Spinal cord (tissue), 10 donors: Measurements from ENCODE around the gene B2M. TPM values are rescaled to one million over a fixed set of nuclear protein-coding genes. Genes with fewer than 3 reads are reported as not detected.
A peak's percentile ranks its signal among the peaks of the same experiment; 100 is the strongest.

Experiments used
- DNase-seq, 6 donors: peaks; one replicate each; pipeline versions ENCODE4 v3.0.0 to v3.0.0-alpha.2; 2013 to 2015; ENCODE audit warnings: low spot score in 6 of 6, low read depth in 4 of 6
- H3K27ac ChIP-seq: one replicate; pipeline ENCODE4 v1.5.1; 2013; ENCODE audit warnings: low read depth, low read length, control low read depth
- H3K27me3 ChIP-seq: one replicate; pipeline ENCODE4 v1.6.1; 2013; ENCODE audit warnings: low read length; ENCODE audit not compliant: control insufficient read depth, insufficient read depth
- H3K36me3 ChIP-seq: one replicate; pipeline ENCODE4 v1.6.1; 2013; ENCODE audit warnings: low read length; ENCODE audit not compliant: control insufficient read depth, insufficient read depth
- H3K4me1 ChIP-seq: one replicate; pipeline ENCODE4 v1.6.1; 2013; ENCODE audit warnings: low read length; ENCODE audit not compliant: control insufficient read depth, insufficient read depth
- H3K4me3 ChIP-seq: one replicate; pipeline ENCODE4 v1.5.1; 2013; ENCODE audit warnings: low read depth, low read length, control low read depth
- H3K9me3 ChIP-seq: one replicate; pipeline ENCODE4 v1.6.1; 2013; ENCODE audit warnings: low read length; ENCODE audit not compliant: control insufficient read depth, insufficient read depth
- WGBS: methylation state at CpG from one replicate; pipeline ENCODE4 v1.1.5; 2013; ENCODE audit warnings: missing lambda C conversion rate; ENCODE audit not compliant: insufficient coverage; 5-methylcytosine and 5-hydroxymethylcytosine counted together
- long read RNA-seq, 4 donors: transcript quantifications; one replicate each; lab custom pipeline, GENCODE V29; 2026
- polyA plus RNA-seq, 2 donors: library from polyadenylated mRNA; unstranded; fragments of 120-200 nt; gene quantifications; one replicate each; pipeline ENCODE4 v1.2.1, GENCODE V29; 2013; ENCODE audit not compliant: insufficient read length in 2 of 2
- total RNA-seq, 2 donors: library from RNA; depleted of rRNA in 1 of 2; stranded (reverse); fragments of 120-200 nt in 1 of 2; fragments of >200 nt in 1 of 2; gene quantifications; one replicate each; pipeline versions ENCODE4 v1.2.3 to v1.2.4, GENCODE V29; 2013 to 2014
- donor health status: healthy.

B2M gene
- total RNA-seq: 1,000 to 10,000 TPM; 1,329 to 1,593 TPM
- 100 to 1,000 TPM; 624 to 635 TPM for polyA plus RNA-seq
- long read RNA-seq, donor 1, transcript B2M-213 (1 exons, 2,329 nt): minor isoform, 65 of 553 reads
- long read RNA-seq, donor 1, transcript B2M-208 (3 exons, 1,081 nt): minor isoform, 5 of 553 reads
- long read RNA-seq, donor 1, transcript B2M-204 (4 exons, 1,705 nt): major isoform, 421 of 553 reads
- long read RNA-seq, donor 1, partial matches to known transcripts: 52 of 553 reads
- long read RNA-seq, donor 1, other reads (novel, unspliced or antisense): 9 of 553 reads
- long read RNA-seq, donor 2, transcript B2M-204 (4 exons, 1,705 nt): major isoform, 120 of 147 reads
- long read RNA-seq, donor 2, transcript B2M-213 (1 exons, 2,329 nt): minor isoform, 13 of 147 reads
- long read RNA-seq, donor 2, partial matches to known transcripts: 13 of 147 reads
- long read RNA-seq, donor 2, other reads (novel, unspliced or antisense): 0 of 147 reads
- long read RNA-seq, donor 3, transcript B2M-204 (4 exons, 1,705 nt): major isoform, 172 of 201 reads
- long read RNA-seq, donor 3, transcript B2M-213 (1 exons, 2,329 nt): minor isoform, 18 of 201 reads
- long read RNA-seq, donor 3, partial matches to known transcripts: 5 of 201 reads
- long read RNA-seq, donor 3, other reads (novel, unspliced or antisense): 5 of 201 reads
- long read RNA-seq, donor 4, transcript B2M-213 (1 exons, 2,329 nt): minor isoform, 275 of 2,166 reads
- long read RNA-seq, donor 4, transcript B2M-204 (4 exons, 1,705 nt): major isoform, 1,599 of 2,166 reads
- long read RNA-seq, donor 4, transcript B2M-208 (3 exons, 1,081 nt): minor isoform, 7 of 2,166 reads
- long read RNA-seq, donor 4, partial matches to known transcripts: 223 of 2,166 reads
- long read RNA-seq, donor 4, other reads (novel, unspliced or antisense): 58 of 2,166 reads

DNA sequence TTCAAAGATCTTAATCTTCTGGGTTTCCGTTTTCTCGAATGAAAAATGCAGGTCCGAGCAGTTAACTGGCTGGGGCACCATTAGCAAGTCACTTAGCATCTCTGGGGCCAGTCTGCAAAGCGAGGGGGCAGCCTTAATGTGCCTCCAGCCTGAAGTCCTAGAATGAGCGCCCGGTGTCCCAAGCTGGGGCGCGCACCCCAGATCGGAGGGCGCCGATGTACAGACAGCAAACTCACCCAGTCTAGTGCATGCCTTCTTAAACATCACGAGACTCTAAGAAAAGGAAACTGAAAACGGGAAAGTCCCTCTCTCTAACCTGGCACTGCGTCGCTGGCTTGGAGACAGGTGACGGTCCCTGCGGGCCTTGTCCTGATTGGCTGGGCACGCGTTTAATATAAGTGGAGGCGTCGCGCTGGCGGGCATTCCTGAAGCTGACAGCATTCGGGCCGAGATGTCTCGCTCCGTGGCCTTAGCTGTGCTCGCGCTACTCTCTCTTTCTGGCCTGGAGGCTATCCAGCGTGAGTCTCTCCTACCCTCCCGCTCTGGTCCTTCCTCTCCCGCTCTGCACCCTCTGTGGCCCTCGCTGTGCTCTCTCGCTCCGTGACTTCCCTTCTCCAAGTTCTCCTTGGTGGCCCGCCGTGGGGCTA is at the start of gene B2M, which contains the start of gene PATL2:
TSS of gene B2M (plus strand) at position 422 of the 647 bp plus-strand sequence. CDS start at position 452, 30 bp downstream.
TSS of gene PATL2 (minus strand) at position 228 of the 647 bp plus-strand sequence. CDS start 34,833 bp downstream, outside the sequence.
- H3K27ac ChIP-seq: peak within 1 kb of the TSS; percentile 98
- no peaks in the 10 kb centered on the region for H3K9me3 ChIP-seq
- H3K4me3 ChIP-seq: peak within 1 kb of the TSS; percentile 98
- under 1% methylated on average over 37 of the region's 37 CpGs for WGBS
- no peaks in the 10 kb centered on the region for H3K36me3 ChIP-seq
- peaks cover 12% of the 10 kb centered on the region for H3K4me1 ChIP-seq
- H3K27me3 ChIP-seq: no peaks in the 10 kb centered on the region
- peak; percentile 89 to 98 (median 92) for DNase-seq

DNA sequence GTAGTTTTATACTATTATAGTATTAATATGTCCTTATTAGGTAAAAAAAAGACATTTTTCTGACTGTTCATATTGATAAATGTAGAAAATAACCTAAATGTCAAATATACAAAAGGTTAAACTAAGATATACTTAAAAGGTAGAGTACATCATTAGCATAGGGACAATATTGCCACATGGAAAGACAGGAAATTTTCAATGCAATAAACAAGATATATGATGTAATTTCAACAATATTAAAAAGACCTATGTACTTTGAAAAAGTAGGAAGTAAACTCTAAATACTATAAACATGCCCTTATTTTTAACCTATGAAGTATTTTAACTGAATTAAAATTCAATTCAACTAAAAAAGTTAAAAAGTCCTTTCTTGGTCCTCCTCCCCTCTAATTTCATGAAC is 49.7 kb upstream of the B2M start:
- DNase-seq: no peak
- Histone ChIP-seq H3K27me3 (no peaks in the 10 kb centered on the region), H3K4me3 (no peak overlapping the region)

DNA sequence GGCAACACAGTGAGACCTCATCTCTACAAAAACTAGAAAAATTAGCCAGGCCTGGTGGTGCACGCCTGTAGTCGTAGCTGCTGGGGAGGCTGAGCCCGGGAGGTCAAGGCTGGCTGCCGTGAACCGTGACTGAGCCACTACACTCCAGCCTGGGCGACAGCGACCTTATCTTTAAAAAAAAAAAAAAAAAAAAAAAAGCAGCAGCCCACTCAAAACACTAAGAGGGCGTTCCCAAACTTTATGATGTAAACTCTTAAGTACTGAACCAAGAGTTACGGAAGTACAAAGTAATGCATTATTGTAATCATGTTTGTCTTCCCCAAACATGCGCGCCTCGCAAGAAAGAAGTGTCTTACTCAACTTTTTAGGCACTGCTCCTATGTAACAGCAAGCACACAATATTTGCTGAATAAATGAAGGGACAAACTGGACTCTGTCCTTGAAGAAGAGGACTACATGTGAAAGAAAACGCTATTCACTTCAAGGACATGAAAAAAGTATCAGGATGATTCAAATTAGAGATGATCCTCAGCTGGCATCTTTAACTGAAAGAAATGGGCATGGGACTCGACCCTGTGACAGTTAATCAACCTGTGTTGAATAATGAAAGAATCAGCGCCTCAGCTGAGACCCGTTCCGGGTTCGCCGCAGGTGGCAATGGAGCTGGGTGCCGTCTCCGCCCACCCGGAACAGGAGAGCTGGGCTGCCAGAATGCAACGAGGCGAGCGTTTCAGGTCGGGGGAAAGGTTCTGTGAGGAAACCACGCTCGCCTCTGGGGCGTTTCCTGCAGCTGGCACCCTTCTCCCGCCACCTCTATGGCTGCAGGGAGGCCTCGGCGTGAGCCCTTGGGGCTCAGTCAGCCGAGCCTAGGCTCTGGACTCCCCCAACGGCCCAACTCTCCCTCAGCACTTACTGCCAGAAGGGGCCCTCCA is 48.6 kb upstream of the B2M start:
- H3K9me3 ChIP-seq: no peaks in the 10 kb centered on the region
- H3K36me3 ChIP-seq: peaks cover 3% of the 10 kb centered on the region
- no peaks in the 10 kb centered on the region for H3K27me3 ChIP-seq
- WGBS: 11% methylated on average over 27 of the region's 34 CpGs
- peaks cover 8% of the 10 kb centered on the region for H3K4me1 ChIP-seq
- peak overlapping the region; percentile 91 for H3K4me3 ChIP-seq
- peak overlapping the region; percentile 93 for H3K27ac ChIP-seq
- peak in 4 of 6 donors; percentile 6 to 61 (median 20) for DNase-seq

More for the DNA sequence above, 49.7 kb upstream of the B2M start:
- Histone ChIP-seq H3K9me3 (no peaks in the 10 kb centered on the region), H3K27ac (no peak overlapping the region), H3K4me1 (peaks cover 8% of the 10 kb centered on the region), H3K36me3 (peaks cover 3% of the 10 kb centered on the region)

DNA sequence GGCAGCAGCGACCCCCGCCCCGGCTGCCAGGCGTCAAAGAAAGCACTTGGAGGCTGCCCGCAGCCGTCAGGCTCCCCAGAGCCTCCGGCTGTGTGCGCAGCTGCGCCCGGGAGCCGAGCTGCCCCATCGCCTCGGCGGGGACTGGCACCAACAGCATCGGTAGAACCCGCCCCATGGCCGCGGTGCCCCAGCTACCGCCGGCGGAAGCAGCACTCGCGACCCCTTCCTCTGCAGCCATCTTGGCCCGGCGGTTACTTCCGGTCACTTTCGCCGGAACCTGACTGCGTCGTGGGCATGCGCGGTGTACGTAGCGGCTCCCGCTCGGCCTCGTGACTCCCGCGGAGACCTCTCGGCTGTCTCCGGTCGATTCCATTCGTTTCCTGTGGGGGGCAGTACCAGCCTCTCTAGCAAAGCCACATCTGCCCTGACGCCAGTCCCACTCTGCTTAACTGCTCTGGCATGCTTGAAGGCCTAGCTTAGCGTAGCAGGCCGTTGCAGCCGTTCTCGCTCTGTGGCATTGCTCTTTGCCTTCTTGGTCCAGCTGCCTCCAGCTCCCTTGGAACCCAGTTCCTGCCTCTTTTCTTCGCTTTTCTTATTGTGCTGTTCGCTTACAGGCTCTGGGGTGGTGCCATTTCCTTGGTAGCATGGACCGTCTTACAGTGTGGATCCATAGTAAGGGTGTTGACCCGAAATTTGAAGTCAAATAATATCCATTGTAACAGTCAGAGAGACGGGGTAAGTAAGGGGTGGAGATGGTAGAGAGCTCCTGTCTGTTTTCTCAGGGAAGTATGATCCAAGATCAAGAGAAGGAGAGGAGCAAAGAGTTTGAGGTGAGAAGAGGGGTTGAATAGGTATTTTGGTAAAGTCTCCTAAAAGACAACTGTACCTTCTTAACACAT is 47.7 kb upstream of the B2M start, which contains the start of gene SPG11:
TSS of gene SPG11 (minus strand) at position 253 of the 899 bp plus-strand sequence. CDS start at position 238, 15 bp downstream.
- WGBS: 2% methylated on average over 49 of the region's 53 CpGs
- H3K27me3 ChIP-seq: no peaks in the 10 kb centered on the region
- H3K4me1 ChIP-seq: peaks cover 8% of the 10 kb centered on the region
- DNase-seq: peak; percentile 88 to 99 (median 94)
- H3K36me3 ChIP-seq: peaks cover 3% of the 10 kb centered on the region
- no peaks in the 10 kb centered on the region for H3K9me3 ChIP-seq
- H3K4me3 ChIP-seq: peak within 1 kb of the TSS; percentile 91
- H3K27ac ChIP-seq: peak within 1 kb of the TSS; percentile 93

DNA sequence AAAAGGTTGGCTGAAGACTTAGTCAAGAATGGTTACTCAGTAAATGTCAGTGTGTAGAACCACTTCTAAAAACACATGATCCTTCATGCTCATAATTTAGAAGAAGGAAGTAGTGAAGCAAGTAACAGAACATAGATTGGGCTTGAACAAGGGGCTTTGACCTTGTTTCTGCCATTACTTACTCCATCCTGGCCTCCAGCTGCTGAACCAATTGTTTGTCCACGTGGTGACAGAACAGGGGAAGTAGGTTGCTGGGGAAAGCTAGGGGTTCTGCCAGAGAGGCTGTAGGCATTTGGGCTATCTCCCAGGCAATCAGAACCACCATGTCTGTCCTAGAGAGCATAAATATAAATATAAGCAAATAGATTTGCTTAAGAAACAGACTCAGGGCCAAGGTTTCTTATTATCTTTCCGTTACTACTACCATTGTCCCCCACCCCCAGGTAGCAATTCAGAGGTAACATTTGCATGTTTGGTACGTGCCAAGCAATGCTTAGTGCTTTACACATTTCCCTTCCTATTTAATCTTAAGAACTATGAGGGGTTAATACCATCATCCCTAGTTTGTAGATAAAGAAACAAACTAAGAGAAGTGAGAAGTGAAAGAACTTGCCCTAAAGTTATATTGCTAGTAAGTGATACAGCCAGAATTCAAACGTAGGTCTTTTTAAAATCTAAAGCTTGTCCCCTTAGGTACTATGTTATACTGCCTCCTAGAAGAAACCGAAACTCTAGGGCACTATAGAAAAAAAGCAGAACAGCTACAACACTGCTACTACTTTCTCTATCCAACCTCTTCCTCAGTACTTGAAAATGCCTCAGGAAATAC is 44.9 kb upstream of the B2M start:
- H3K27ac ChIP-seq: no peak overlapping the region
- no peaks in the 10 kb centered on the region for H3K27me3 ChIP-seq
- H3K9me3 ChIP-seq: no peaks in the 10 kb centered on the region
- H3K4me3 ChIP-seq: no peak overlapping the region
- 41% methylated on average over 2 of the region's 5 CpGs for WGBS
- H3K4me1 ChIP-seq: peaks cover 8% of the 10 kb centered on the region
- DNase-seq: no peak
- H3K36me3 ChIP-seq: peaks cover 3% of the 10 kb centered on the region

DNA sequence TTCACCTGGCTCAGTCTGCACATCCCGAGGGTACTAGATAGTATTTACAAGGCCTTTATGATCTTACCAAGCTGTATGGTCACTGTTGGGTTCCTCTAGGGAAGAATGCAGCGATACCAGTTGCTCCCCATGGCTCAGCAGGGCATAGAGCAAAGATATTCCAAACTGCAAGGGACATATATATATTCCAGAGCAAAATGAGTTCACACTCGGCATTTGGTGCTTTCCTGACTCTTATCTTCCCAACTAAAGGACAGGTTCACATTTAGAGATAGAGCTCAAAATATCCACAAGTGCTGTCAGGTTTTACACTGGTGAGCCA is 44.3 kb upstream of the B2M start:
- WGBS: 76% methylated on average over 2 of the region's 3 CpGs
- Histone ChIP-seq H3K9me3 (no peaks in the 10 kb centered on the region), H3K4me3 (no peak overlapping the region), H3K27me3 (no peaks in the 10 kb centered on the region), H3K36me3 (peaks cover 3% of the 10 kb centered on the region), H3K27ac (no peak overlapping the region), H3K4me1 (peaks cover 8% of the 10 kb centered on the region)
- DNase-seq: no peak

DNA sequence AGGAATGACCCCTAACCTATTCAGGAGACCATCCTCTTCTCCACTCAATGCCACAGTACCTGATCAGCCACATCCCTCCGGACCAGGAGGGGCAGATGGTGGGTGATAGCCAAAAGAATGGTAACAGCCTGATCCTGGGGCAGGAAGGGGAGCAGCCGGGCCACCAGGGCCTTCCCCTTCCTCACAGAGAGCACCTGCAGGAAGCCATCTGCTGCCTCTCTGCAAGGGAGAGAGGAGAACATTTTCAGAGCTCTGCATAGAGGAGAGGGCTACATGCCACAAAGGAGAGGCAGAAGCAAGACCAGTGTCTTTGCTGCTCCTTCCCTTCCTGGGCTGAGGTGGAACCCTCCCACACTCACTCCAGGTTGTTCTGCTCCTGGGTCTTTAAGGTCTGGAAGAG is 42.4 kb upstream of the B2M start:
- Histone ChIP-seq H3K4me3 (no peak overlapping the region), H3K9me3 (no peaks in the 10 kb centered on the region), H3K27me3 (no peaks in the 10 kb centered on the region), H3K36me3 (no peaks in the 10 kb centered on the region), H3K4me1 (no peaks in the 10 kb centered on the region), H3K27ac (no peak overlapping the region)
- no CpG with 5 or more reads among the region's 2 CpGs for WGBS
- no peak for DNase-seq
